Chondrocyte (in vitro differentiated cells): ENCODE results near the gene CHRNG. TPM values are rescaled to one million over a fixed set of nuclear protein-coding genes. Genes with fewer than 3 reads are reported as not detected.
A peak's percentile ranks its signal among the peaks of the same experiment; 100 is the strongest.

Experiments used
- DNase-seq: peaks from one replicate; pipeline ENCODE4 v3.0.0; 2021; ENCODE audit warnings: mixed read lengths, low spot score
- H3K27ac Mint-ChIP-seq: one replicate; pipeline ENCODE4 v1.8.0; 2021; ENCODE audit warnings: mild to moderate bottlenecking, moderate library complexity, mixed read lengths; ENCODE audit not compliant: unreplicated experiment
- H3K27me3 Mint-ChIP-seq: 2 replicates; pipeline ENCODE4 v1.8.0; 2021; ENCODE audit warnings: low read depth, mixed read lengths
- H3K36me3 Mint-ChIP-seq: 2 replicates; pipeline ENCODE4 v1.8.0; 2021; ENCODE audit warnings: low read depth, mixed read lengths
- H3K4me1 Mint-ChIP-seq: 2 replicates; pipeline ENCODE4 v1.8.0; 2021; ENCODE audit warnings: low read depth, mild to moderate bottlenecking, mixed read lengths
- H3K4me3 Mint-ChIP-seq: one replicate; pipeline ENCODE4 v1.8.0; 2021; ENCODE audit warnings: mild to moderate bottlenecking, moderate library complexity, mixed read lengths; ENCODE audit not compliant: unreplicated experiment
- H3K9me3 Mint-ChIP-seq: 2 replicates; pipeline ENCODE4 v1.8.0; 2021; ENCODE audit warnings: low read depth, mixed read lengths
- CTCF ChIP-seq: fragments of 200-600 bp; sonication (generic); IDR thresholded peaks from 2 replicates; pipeline ENCODE4 v1.5.0; 2021; ENCODE audit warnings: antibody characterized with exemption, mild to moderate bottlenecking, moderate library complexity
- total RNA-seq: library from RNA; stranded (reverse); gene quantifications from 3 replicates; pipeline ENCODE4 v1.2.1, GENCODE V29; 2021

CHRNG gene
- total RNA-seq, 1 donor from 2014 or later = not detected

GRCh38 chr2:232540441-232541041, 1.0 kb downstream of the CHRNG start:
- peaks cover 6% of the 10 kb centered on the region for H3K9me3 Mint-ChIP-seq
- no peak overlapping the region for H3K4me3 Mint-ChIP-seq
- peak; percentile 83 for DNase-seq
- H3K27me3 Mint-ChIP-seq = no peaks in the 10 kb centered on the region
- TF ChIP-seq CTCF = no peak
- no peaks in the 10 kb centered on the region for H3K4me1 Mint-ChIP-seq
- no peak overlapping the region for H3K27ac Mint-ChIP-seq
- H3K36me3 Mint-ChIP-seq = no peaks in the 10 kb centered on the region

GRCh38 chr2:232541195-232541960, 1.9 kb downstream of the CHRNG start:
- no peak overlapping the region for H3K4me3 Mint-ChIP-seq
- no peak overlapping the region for H3K27ac Mint-ChIP-seq
- peaks cover 4% of the 10 kb centered on the region for H3K9me3 Mint-ChIP-seq
- peak; percentile 79 for DNase-seq
- peaks cover 3% of the 10 kb centered on the region for H3K36me3 Mint-ChIP-seq
- H3K4me1 Mint-ChIP-seq = no peaks in the 10 kb centered on the region
- no peaks in the 10 kb centered on the region for H3K27me3 Mint-ChIP-seq
- TF ChIP-seq CTCF = no peak

- H3K9me3 Mint-ChIP-seq = no peaks in the 10 kb centered on the region
- H3K27ac Mint-ChIP-seq = no peak overlapping the region
- H3K27me3 Mint-ChIP-seq = no peaks in the 10 kb centered on the region
- DNase-seq = peak; percentile 35
- H3K4me3 Mint-ChIP-seq = no peak overlapping the region
- no peak for TF ChIP-seq CTCF
- H3K36me3 Mint-ChIP-seq = peaks cover 4% of the 10 kb centered on the region
- no peaks in the 10 kb centered on the region for H3K4me1 Mint-ChIP-seq
Observed at GRCh38 chr2:232541961-232542714, 2.6 kb downstream of the CHRNG start.

DNA sequence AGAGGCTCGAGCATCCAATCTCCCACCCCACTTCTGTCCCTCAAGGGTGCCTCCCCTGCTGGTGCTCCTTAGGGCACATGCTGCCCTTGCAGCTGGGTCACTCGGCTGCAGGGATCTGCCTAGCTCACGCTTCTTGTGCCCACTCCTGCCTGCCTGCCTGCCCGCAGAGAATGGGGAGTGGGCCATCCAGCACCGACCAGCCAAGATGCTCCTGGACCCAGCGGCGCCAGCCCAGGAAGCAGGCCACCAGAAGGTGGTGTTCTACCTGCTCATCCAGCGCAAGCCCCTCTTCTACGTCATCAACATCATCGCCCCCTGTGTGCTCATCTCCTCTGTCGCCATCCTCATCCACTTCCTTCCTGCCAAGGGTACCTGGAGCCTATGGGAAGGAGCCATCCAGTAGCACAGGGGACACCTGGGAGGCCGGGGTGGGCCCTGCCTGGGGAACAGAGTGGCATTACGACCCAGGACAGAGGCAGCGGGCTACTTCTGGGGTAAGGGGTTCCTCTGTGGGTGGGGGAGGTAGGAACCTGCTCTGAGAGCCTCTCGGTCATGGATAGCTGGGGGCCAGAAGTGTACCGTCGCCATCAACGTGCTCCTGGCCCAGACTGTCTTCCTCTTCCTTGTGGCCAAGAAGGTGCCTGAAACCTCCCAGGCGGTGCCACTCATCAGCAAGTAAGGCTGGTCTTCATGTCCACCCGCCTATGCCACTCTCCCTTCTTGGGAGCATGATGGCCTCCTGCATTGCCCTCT, 3.4 kb downstream of the CHRNG start:
- DNase-seq = peak; percentile 85
- Mint-ChIP-seq H3K27ac (no peak overlapping the region), H3K9me3 (no peaks in the 10 kb centered on the region), H3K4me3 (no peak overlapping the region), H3K36me3 (peaks cover 4% of the 10 kb centered on the region), H3K27me3 (no peaks in the 10 kb centered on the region), H3K4me1 (no peaks in the 10 kb centered on the region)
- no peak for TF ChIP-seq CTCF

DNA sequence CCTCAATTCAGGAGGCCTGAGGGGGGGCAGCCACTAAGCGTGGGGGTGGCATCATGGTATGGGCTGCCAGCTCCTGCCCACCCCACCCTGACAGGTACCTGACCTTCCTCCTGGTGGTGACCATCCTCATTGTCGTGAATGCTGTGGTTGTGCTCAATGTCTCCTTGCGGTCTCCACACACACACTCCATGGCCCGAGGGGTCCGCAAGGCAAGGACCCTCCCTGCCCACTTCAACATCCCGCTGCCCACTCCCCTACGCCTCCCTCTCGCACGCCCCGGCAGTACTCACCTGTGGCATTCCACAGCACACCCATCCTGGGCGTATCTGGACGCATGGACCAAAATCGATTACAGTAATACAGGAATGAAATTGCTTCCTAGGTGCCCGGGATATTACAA, 4.0 kb downstream of the CHRNG start:
- no peak for TF ChIP-seq CTCF
- Mint-ChIP-seq H3K4me1 (peaks cover under 1% of the 10 kb centered on the region), H3K9me3 (peaks cover 2% of the 10 kb centered on the region), H3K36me3 (peaks cover 5% of the 10 kb centered on the region), H3K27ac (no peak overlapping the region), H3K4me3 (no peak overlapping the region), H3K27me3 (no peaks in the 10 kb centered on the region)
- peak; percentile 81 for DNase-seq
